GM18867 (cell line): ENCODE measurements around the gene SHANK3.

Source experiments
- ATAC-seq: cut with Tn5 transposase; IDR thresholded peaks from one replicate; pipeline ENCODE4 v1.9.1; 2021; ENCODE audit warnings: mild to moderate bottlenecking, moderate library complexity; ENCODE audit not compliant: unreplicated experiment

SHANK3 gene

DNA sequence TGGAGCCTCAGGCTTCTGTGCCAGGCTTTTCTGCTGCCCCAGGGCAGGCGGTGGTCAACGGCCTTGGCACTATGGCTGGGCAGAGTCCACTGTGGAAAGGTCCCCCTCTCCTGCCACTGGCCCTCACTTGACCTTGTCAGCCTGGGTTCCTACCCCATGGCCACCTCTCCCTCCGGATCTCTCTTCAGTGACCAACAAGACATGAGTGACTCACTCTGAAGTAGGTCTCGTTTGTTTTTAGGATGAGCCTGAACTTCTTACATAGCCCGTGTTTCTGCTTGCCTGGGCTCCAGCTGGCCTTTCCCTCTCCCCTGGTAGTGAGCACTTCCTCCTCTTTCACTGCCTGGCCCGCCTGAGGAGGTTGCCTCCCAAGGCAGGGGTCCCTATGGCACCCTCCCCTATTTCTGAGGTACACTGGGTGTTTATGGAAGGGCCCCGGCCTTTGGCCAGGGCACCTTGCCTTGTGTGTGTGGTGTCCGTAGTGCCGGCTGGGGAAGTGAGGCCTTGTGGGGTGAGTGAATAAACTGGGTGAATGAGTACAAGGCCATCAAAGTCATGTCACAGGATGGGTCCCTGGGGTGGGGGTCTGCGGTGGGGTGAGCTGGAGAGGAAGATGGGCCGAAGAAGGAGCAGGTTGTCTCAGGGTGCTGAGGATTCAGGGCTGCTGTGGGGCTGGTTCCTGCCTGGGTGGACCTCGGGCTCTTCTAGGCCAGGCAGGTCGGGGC, 5.0 kb downstream of the SHANK3 start:
- no peak for ATAC-seq

DNA sequence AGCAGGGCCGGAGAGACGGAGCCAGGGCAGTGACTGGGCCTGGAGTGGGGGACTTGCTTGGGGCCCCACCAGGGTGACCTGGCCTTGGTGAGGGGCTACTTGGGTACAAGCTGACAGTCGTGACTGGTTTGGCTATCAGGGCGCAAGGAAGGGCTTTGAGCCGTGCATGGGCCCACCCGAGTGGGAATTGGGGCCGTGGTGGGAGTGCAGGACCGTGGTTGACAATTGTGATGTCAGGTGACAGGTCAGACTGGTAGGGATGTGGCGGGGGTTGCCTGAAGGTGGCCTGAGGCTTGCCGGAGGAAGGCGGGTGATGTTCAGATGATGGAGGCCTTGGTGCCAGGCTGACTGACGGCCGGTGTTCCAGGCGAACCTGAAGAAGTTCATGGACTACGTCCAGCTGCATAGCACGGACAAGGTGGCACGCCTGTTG, 5.6 kb downstream of the SHANK3 start:
- ATAC-seq, result no peak

DNA sequence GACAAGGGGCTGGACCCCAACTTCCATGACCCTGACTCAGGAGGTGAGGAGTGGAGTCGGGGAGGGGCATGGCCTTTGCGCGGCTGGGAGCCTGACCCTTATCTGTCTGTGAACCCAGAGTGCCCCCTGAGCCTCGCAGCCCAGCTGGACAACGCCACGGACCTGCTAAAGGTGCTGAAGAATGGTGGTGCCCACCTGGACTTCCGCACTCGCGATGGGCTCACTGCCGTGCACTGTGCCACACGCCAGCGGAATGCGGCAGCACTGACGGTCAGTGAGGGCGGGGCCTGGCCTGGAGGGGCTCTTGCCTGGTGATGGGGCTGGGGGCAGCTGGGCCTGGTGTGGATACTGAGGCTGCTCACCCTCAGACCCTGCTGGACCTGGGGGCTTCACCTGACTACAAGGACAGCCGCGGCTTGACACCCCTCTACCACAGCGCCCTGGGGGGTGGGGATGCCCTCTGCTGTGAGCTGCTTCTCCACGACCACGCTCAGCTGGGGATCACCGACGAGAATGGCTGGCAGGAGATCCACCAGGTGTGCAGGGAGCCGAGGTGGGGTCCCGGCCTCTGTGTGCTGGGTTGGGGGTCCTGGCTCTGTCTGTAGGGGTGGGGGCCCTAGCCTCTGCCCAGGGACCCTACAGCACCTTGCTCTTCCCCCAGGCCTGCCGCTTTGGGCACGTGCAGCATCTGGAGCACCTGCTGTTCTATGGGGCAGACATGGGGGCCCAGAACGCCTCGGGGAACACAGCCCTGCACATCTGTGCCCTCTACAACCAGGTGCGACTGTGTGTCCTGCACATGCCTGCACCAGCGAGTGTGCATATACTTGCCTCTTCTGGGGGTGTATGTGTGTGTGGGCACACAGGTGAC, 6.3 kb downstream of the SHANK3 start:
- ATAC-seq, result no peak

DNA sequence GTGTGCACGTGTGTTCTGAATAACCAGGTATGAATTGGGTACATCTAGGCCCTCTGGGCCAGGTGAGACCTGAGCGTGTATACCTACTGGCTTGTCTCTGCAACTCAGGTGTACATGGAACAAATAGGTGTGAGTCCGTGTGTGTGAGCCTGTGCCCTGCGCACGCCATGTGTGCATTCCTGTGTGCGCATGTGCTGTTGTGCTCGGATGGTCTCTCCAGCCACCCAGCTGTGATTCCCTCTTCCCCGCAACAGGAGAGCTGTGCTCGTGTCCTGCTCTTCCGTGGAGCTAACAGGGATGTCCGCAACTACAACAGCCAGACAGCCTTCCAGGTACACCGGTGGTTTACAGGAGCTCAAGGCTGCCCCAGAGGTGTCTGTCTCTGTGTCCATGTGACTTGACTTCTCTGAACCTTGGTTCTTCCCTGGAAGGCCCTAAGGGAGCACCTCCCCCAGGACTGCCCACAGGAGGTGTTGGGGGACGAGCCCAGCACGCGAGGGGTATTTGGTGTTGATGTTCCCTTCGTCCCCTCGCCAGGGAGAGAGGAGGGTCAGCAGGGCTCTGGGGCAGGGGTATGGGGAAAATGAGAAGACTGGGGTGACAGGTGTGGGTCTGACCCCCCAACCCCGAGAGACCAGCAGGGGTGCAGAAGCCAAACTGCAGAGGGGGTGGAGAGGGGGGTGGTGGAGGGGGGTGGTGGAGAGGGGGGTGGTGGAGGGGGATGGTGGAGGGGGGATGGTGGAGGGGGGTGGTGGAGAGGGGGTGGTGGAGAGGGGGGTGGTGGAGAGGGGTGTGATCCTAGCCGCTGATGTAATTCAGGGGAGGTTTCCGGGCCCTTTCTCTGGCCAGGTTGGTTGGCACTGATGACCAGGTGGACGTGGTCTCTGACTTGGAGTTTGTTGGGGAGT, 10.7 kb downstream of the SHANK3 start:
- ATAC-seq, result no peak

DNA sequence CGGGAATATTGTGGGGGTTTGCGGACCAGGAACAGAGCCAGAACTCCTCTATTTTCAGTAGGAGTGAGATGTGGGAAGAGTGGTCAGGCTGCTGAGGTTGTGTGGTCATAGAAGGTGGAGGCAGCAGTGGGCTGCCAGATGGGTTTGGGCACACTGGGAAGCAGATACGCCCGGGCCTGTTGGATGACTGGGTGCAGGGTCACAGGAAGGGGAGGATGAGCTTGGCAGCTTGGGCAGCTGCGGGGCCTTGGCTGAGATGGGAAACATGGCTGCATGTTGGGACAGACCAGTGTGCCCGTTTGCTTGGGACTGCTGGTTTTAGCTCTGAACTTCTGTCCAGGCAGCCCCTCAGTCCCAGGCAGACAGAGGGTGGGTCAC, 11.4 kb downstream of the SHANK3 start:
- no peak for ATAC-seq

DNA sequence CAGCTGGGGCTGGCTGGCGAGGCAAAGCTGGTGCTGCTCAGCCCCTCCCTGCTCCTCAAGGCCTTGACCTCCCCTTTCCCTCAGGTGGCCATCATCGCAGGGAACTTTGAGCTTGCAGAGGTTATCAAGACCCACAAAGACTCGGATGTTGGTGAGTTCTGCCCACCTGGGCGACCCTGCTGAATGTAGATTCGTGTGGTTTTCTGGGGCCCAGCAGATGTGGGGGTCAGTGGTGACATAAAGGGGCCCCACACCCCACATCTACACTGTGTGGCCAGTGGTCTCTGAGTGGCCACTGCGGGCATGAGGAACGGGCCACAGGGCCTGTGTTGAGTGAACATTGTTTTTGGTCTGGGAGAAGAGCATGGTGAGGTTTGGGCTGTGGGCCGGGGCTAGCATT, 11.9 kb downstream of the SHANK3 start:
- ATAC-seq, result no peak

DNA sequence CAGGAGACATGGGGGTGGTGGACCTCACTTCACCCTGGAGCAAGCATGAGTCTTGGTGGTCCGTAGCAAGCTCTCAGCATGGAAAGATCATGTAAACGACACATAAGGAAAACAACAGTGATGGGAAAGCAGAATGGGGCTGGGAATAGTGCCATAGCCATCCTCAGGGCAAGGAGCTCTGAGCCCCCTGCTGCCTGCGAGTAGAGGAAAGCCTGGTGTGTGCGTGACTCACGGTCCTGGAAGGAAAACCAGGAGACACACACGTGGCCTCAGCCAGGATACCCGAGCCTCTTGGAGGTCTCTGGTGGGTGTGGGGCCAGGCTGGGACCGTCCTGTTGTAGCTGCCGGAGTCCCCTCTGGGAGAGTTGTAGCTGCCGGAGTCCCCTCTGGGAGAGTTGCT, 12.4 kb downstream of the SHANK3 start:
- ATAC-seq, result no peak

DNA sequence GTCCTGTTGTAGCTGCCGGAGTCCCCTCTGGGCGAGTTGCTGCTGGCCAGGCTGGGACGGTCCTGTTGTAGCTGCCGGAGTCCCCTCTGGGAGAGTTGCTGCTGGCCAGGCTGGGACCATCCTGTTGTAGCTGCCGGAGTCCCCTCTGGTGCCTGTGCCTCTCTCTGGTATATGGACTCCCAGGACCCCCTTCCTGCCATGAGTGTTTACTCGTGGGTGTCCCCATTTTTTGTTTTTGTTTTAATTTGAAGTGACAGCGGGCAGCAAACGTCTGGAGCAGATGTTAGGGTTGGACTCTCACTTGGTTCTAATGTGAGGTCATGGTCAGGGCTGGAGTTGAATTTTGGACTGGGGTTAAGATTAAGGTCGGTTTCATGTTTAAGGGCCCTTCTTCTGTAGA, 14.2 kb downstream of the SHANK3 start:
- ATAC-seq, result no peak

DNA sequence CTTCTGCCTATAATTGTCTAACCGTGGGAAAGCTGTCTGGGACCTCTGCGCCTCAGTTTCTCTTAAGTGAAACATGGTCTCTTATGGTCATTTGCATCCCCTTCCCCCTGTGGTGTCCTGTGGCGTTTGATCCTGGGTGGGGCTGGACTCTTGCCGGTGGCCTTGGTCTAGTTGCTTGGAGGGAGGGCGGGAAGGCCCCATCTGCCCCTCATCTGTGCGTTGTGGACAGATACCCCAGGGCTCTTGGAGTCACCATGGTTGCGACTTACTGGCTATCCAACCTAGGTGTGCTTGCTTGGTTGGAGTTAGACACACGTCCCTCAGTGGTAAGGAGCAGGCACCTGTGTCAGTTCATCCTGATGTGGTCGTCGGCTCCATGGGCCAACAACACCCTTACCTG, 15.2 kb downstream of the SHANK3 start:
- ATAC-seq, result no peak

DNA sequence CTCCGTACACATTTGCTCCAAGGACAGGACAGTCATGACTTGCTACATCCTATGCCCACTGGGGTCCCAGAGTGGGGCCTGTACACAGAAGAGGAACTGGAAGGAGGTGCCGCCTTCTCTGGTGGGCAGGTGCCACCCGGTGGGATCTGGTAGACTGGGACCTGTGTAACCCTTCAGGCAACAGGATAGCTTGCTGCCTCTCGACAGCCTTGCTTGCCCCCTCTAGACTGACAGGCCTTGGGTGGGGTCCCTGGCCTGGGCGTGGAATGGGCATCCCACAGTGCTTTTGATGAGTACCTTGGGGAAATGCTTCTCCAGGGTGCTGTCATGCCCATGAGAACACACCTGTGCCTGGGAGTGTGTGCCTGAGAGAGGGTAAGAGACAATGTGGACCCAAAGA, 15.8 kb downstream of the SHANK3 start:
- no peak for ATAC-seq

DNA sequence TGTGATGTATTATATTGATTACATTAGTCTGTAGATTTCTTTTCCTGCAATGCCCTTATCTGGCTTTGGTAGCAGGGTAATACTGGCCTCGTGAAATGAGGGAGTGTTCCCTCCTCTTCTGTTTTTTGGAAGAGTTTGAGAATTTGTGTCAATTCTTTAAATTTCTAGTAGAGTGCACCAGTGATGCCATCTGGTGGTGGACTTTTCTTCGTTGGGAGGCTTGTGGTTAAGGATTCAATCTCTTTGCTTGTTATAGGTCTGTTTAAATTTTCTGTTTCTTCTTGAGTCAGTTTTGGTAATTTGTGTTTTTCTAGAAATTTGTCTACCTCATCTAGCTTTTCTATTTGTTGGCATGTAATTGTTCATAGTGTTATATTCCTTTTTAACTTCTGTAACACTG, 18.9 kb downstream of the SHANK3 start:
- ATAC-seq, result no peak

DNA sequence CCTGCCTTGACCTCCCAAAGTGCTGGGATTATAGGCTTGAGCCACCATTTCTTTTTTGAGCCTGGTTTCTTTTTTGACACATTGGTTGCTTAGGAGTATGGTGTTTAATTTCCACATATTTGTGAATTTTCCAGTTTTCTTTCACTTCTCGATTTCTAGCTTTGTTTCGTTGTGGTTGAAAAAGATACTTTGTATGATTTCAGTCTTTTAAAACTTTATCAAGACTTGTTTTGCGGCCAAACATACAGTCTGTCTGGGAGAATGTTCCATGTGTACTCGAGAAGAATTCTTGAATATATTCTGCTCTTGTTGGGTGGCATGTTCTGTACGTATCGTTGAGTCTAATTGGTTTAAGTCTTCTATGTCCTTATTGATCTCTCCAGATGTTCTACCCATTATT, 20.8 kb downstream of the SHANK3 start:
- ATAC-seq, result no peak

DNA sequence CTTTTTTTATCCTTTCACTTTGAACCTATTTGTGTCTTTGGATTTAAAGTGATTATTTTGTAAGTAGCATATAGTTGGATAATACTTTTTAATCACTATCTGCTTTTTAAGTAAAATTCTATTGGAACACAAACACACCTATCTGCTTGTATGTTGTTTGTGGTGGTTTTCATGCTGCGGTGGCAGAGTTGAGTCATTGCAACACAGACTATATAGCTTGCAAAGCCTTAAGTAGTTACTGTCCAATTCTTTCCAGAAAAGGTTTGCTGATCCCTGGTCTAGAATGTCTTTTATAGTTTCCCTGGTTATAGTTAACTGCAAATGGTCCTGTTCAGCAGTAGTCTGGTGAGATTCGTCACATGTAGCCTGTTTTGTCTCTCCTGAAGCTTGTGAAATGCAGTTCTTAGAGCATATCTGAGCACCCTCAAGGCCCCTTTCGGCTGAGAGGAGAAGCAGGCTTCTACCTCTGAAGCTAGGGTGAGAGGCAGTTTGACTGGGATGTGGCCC, 21.5 kb downstream of the SHANK3 start:
- ATAC-seq, result no peak

DNA sequence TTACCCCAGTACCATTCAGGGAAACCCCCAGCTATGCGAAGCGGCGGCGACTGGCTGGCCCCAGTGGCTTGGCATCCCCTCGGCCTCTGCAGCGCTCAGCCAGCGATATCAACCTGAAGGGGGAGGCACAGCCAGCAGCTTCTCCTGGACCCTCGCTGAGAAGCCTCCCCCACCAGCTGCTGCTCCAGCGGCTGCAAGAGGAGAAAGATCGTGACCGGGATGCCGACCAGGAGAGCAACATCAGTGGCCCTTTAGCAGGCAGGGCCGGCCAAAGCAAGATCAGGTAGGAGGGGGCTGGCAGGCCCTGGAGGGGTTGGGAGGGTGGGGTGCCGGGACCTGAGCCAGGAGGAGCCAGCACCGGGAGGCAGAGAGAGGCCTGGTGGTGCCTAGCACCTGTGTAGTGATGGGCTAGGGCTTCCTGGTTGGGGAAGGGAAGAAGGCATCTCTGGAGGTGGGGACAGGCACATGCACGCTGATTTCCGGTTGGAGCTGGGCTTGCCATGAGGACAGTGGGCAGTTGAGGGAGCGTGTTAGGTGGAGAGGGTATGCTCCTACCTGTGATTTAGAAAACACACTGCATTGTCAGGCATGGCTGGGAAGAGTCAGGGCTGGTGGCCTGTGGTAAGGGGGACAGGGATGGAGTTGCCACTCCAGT, 22.3 kb downstream of the SHANK3 start:
- ATAC-seq, result no peak

DNA sequence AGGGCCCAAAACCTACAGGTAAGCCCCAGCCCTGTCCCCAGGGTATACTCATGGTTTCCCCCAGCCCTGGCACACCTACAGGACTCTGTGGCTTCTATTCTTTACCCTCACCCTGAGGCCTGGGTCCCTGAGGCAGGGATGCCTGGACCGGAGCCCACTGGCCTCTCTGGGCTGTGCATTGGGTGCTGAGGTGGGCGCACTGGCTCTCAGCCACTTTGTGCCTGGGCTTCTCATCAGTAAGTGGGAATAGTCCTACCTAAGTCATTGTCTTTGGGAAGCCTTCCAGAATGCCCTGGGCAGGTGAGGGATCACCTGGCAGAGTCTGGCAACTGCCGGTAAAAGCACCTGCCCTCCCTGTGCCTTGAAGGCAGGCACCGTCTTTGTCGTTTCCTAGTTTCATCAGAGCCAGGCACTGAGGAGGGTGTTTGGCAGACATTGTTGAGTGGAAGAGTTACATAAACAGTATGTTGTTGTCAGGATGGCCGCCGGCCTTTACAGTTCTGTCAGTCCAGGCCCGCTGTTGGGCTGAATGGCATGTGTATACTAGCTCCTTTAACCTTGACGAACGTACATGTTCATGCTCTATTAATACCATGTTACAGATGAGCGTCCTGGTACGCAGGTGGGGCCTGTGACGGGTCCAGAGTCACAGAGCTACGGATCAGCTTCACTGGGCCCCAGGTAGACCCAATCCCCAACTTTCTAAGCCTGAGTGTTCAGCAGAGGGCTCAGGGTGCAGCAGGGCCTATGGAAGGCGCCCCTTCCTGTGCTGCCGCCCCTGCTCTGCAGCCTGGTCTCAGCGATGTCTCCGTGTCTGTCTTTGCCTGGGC, 23.0 kb downstream of the SHANK3 start:
- ATAC-seq, result no peak

DNA sequence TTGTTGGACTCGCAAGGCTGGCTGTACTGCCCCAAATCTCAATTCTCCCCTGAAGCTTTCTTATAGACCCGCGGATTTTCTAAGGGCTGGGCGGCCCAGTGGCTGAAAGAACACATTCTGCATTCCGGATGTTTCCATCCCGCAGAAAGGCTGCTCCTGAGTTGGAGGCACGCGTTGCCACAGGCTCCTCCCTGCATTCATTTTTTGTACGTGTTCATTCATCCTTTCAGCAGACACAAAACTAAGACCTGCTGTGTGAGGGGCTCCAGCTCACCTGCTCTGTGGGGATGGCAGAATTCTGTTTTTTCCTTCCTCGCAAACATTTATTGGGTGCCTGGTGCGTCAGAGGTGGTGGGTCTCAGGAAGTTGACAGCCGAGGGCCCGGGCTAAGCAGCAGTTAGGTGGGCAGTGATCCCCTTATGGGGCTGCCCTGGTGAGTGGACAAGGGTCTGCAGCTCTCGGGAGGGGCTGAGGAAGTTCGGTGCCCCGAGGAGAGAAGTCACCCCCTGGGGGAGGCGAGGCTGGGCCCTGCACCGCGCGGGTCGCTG, 23.7 kb downstream of the SHANK3 start:
- no peak for ATAC-seq

DNA sequence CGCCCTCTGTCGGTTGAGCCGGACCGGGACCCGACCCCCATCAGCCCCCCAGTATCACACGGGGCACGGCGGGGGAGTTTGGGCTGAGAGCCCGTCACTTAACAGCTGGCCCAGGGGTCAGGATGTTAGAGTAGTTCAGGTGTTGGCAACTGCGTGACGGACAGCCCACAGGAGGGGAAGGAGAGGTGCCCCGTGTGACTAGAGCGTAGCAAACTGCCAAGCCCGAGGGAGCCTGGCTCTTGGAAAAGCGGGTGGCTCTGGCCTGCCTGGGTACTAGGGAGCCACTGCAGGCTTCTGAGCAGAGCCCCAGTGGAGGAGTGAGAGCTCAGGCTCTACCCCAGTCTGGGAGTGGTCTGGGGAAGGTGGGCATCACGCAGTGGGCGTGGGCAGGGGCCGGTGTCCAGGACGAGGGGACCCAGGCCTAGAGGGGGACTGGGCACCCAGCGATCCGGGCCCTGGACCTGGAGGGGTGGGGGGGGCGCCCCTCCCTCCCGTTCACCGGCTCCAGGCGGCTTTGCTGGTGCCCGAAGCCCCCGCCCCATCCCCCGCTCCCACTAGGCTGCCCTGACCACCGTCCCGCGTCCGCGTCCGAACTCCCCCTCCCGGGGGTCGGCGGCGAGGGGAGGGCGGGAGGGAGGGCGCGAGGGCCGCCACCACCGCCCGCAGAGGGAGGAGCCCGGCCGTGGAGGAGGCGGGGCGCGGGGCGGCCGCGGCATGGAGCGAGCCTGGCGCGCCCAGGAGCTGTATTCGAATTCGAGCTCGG, 24.4 kb downstream of the SHANK3 start:
- no peak for ATAC-seq

DNA sequence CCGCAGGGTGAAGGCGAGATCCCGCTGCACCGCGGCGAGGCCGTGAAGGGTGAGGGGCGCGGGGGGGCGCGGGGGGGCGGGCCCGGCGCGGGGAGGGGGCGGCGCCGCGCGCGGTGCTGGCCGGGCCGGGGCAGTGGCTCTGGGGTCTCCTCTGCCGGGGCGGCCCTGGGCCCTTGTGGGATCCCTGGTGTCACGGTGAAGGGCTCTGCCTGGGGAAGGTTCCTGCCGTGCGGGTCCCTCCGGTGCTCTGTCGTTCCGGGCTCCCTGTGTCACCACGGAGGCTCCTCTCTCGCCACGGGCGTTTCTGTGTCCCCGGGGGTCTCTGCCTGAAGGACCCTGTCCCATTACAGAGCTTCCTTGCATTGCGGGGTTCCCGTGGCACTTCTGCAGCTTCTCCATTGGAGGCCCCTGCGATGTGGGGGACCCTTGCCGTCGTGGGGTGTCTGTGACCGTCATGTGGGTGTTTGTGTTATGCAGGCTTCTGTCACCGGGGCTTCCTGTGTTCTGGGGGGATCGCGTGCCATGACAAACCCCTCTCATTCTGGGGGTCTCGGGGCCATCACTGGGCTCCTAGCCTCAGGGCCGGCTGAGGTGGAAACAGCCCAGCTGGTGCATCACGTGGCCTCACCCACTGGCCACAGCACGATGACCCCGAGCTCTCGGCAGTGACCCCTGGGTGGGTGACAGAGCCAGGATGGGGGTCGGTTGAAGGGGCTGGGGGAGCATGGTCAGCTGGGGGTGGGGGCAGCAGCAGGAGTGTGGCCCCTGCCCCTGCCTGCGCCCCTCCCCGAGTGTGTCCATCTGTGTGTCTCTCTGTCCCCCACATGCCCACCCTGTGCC, 25.3 kb downstream of the SHANK3 start:
- ATAC-seq, result no peak
